ENCODE results near the gene PYDC1.
A peak's percentile ranks its signal among the peaks of the same experiment; 100 is the strongest.

The PYDC1 gene

DNA sequence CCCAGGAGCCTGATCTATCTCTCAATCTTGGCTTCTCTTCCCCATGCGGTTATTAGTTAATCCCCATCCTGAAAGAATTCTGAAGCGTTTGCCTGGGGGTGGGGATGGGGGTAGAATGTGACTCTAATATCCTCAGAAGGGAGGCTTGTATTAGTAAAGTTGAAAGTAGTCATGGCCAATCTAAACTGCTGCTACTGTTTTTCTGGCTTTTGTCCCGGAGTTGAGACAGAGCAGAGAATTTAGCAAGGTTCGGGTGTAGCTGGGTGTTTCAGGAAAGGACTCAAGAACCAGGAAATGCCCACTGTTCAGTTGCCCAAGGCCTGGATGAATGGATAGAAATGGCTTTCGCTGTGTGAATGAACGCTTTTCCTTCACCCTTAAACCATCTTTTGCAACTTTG, 25.3 kb upstream of the PYDC1 start:
- Histone ChIP-seq H3K9ac (ENCODE audit: low read depth, low read length) (no peak overlapping the region), H3K9me3 (ENCODE audit: control insufficient read depth, insufficient read depth, low read length) (no peaks in the 10 kb centered on the region), H3K4me1 (ENCODE audit: insufficient read depth, low read length) (no peaks in the 10 kb centered on the region), H3K36me3 (ENCODE audit: insufficient read depth, low read length) (no peaks in the 10 kb centered on the region)

DNA sequence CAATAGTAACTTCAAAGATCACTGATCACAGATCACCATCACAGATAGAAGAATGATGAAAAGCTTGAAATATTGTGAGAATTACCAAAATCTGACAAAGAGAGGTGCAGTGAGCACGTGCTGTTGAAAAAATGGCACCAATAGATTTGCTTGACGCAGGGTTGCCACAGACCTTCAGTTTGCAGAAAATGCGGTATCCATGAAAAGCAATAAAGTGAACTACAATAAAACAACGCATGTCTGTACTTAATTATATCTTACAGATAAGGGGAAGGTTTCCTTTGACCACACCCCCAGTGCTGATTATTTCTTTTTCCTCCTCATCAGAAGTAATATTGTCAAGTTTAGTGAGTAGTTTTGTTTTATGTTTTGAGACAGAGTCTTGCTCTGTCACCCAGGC, 21.1 kb upstream of the PYDC1 start:
- Histone ChIP-seq H3K4me1 (ENCODE audit: insufficient read depth, low read length) (no peaks in the 10 kb centered on the region), H3K9ac (ENCODE audit: low read depth, low read length) (no peak overlapping the region), H3K9me3 (ENCODE audit: control insufficient read depth, insufficient read depth, low read length) (peaks cover 4% of the 10 kb centered on the region; the same call in 1 of the 2 replicates), H3K36me3 (ENCODE audit: insufficient read depth, low read length) (no peaks in the 10 kb centered on the region)

DNA sequence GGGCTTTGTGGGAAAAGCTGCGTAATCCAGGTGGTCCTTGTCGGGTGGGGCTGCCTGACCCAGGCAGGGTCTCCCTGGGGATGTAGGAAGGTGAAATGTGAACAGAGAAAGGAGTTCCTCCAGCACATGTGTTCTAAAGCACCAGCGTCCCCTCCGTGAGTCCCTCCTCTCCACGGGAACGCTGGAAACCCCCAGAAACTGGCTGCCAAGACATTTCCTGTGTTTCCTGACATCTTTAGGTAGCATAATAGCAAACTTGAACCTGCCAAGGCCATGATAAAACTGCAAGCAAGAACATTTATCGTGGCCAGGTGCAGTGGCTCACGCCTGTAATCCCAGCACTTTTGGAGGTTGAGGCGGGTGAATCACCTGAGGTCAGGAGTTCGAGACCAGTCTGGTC, 12.6 kb upstream of the PYDC1 start:
- no peaks in the 10 kb centered on the region for H3K36me3 ChIP-seq (ENCODE audit: insufficient read depth, low read length)
- H3K9me3 ChIP-seq (ENCODE audit: control insufficient read depth, insufficient read depth, low read length): no peaks in the 10 kb centered on the region
- no peak overlapping the region for H3K9ac ChIP-seq (ENCODE audit: low read depth, low read length)
- peaks cover 4% of the 10 kb centered on the region; the same call in 1 of the 2 replicates for H3K4me1 ChIP-seq (ENCODE audit: insufficient read depth, low read length)

GRCh38 chr16:31228206-31228605, 11.3 kb upstream of the PYDC1 start:
- Histone ChIP-seq H3K4me1 (ENCODE audit: insufficient read depth, low read length) (peaks cover 4% of the 10 kb centered on the region; the same call in 1 of the 2 replicates), H3K36me3 (ENCODE audit: insufficient read depth, low read length) (no peaks in the 10 kb centered on the region), H3K9ac (ENCODE audit: low read depth, low read length) (no peak overlapping the region)

GRCh38 chr16:31225193-31225592, 8.3 kb upstream of the PYDC1 start:
- Histone ChIP-seq H3K4me1 (ENCODE audit: insufficient read depth, low read length) (peaks cover 4% of the 10 kb centered on the region; the same call in 1 of the 2 replicates), H3K36me3 (ENCODE audit: insufficient read depth, low read length) (no peaks in the 10 kb centered on the region), H3K9me3 (ENCODE audit: control insufficient read depth, insufficient read depth, low read length) (no peaks in the 10 kb centered on the region), H3K9ac (ENCODE audit: low read depth, low read length) (no peak overlapping the region)

More at GRCh38 chr16:31228206-31228605, 11.3 kb upstream of the PYDC1 start:
- H3K9me3 ChIP-seq (ENCODE audit: control insufficient read depth, insufficient read depth, low read length): no peaks in the 10 kb centered on the region

GRCh38 chr16:31224092-31224955, 7.4 kb upstream of the PYDC1 start:
- no peaks in the 10 kb centered on the region for H3K9me3 ChIP-seq (ENCODE audit: control insufficient read depth, insufficient read depth, low read length)
- H3K36me3 ChIP-seq (ENCODE audit: insufficient read depth, low read length): no peaks in the 10 kb centered on the region

DNA sequence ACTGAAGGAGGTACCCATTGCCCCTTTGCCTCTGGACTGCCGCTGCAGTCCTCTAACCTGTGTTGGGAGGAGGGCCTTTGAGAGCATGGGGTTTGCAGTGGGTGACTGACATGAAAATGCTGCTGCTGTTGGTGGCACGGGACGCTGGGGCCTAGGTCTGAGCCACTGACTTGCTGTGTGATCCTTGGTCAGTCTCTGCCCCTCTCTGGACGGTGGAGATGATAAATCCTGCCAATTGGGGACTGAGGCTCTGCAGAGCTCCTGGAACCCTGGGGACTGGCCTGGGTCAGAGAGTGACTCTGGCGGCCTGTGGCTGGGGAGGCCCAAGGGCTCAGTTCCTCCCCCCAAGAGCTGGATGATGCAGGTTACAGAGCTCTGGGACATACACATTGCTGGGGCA, 6.1 kb upstream of the PYDC1 start:
- no peaks in the 10 kb centered on the region for H3K9me3 ChIP-seq (ENCODE audit: control insufficient read depth, insufficient read depth, low read length)
- no peaks in the 10 kb centered on the region for H3K36me3 ChIP-seq (ENCODE audit: insufficient read depth, low read length)
- H3K9ac ChIP-seq (ENCODE audit: low read depth, low read length): no peak overlapping the region
- H3K4me1 ChIP-seq (ENCODE audit: insufficient read depth, low read length): no peaks in the 10 kb centered on the region

More at GRCh38 chr16:31224092-31224955, 7.4 kb upstream of the PYDC1 start:
- H3K4me1 ChIP-seq (ENCODE audit: insufficient read depth, low read length): peaks cover 4% of the 10 kb centered on the region; the same call in 1 of the 2 replicates
- no peak overlapping the region for H3K9ac ChIP-seq (ENCODE audit: low read depth, low read length)

DNA sequence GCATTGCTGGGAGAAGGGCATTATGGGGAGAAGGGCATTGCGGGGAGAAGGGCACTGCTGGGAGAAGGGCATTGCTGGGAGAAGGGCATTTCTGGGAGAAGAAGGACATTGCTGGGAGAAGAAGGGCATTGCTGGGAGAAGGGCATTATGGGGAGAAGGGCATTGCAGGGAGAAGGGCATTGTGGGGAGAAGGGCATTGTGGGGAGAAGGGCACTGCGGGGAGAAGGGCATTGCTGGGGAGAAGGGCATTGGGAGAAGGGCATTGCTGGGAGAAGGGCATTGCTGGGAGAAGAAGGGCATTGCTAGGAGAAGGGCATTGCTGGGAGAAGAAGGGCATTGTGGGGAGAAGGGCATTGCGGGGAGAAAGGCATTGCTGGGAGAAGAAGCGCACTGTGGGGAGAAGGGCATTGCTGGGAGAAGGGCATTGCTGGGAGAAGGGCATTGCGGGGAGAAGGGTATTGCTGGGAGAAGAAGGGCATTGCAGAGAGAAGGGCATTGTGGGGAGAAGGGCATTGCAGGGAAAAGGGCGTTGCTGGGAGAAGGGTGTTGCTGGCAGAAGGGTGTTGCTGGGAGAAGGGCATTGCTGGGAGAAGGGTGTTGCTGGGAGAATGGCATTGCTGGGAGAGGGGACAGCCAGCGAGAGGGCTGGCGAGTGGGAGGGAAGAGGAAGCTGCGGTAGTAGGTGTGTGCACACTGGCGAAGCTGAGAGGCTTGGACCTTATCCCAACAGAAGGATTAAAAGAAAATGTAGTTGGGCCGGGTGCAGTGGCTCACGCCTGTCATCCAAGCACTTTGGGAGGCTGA, 4.6 kb upstream of the PYDC1 start:
- H3K9me3 ChIP-seq (ENCODE audit: control insufficient read depth, insufficient read depth, low read length): no peaks in the 10 kb centered on the region
- H3K36me3 ChIP-seq (ENCODE audit: insufficient read depth, low read length): no peaks in the 10 kb centered on the region
- H3K9ac ChIP-seq (ENCODE audit: low read depth, low read length): no peak overlapping the region
- no peaks in the 10 kb centered on the region for H3K4me1 ChIP-seq (ENCODE audit: insufficient read depth, low read length)

GRCh38 chr16:31219154-31219741, 2.3 kb upstream of the PYDC1 start:
- H3K36me3 ChIP-seq (ENCODE audit: insufficient read depth, low read length): no peaks in the 10 kb centered on the region
- H3K4me1 ChIP-seq (ENCODE audit: insufficient read depth, low read length): peaks cover 1% of the 10 kb centered on the region; the same call in 1 of the 2 replicates
- H3K9me3 ChIP-seq (ENCODE audit: control insufficient read depth, insufficient read depth, low read length): no peaks in the 10 kb centered on the region
- H3K9ac ChIP-seq (ENCODE audit: low read depth, low read length): no peak overlapping the region

DNA sequence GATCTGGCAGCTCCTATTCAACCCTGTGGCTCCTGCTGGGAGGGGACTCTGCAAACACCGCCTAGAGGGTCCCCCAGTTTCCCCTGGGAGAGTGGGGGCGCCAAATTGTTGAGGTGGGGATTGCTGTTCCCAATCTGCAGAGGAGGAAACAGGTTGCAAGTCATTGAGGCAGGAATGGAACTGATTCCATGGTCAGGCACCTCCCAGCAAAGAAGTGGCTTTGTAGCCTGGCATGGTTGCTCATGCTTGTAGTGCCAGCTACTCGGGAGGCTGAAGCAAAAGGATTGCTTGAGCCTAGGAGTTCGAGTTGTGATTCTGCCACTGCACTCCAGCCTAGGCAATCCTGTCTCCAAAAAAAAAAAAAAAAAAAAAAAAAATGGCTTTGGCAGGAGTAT, 198 bp upstream of the PYDC1 start:
- no peaks in the 10 kb centered on the region for H3K36me3 ChIP-seq (ENCODE audit: insufficient read depth, low read length)
- H3K4me1 ChIP-seq (ENCODE audit: insufficient read depth, low read length): peaks cover 5% of the 10 kb centered on the region; the same call in 1 of the 2 replicates
- peak overlapping the region; percentile 38; the same call in 1 of the 2 replicates for H3K9ac ChIP-seq (ENCODE audit: low read depth, low read length)
- no peaks in the 10 kb centered on the region for H3K9me3 ChIP-seq (ENCODE audit: control insufficient read depth, insufficient read depth, low read length)

GRCh38 chr16:31215287-31216162, 1.4 kb downstream of the PYDC1 start:
- H3K9ac ChIP-seq (ENCODE audit: low read depth, low read length): peak overlapping the region; percentile 49; the same call in 1 of the 2 replicates
- peaks cover 5% of the 10 kb centered on the region; the same call in 1 of the 2 replicates for H3K4me1 ChIP-seq (ENCODE audit: insufficient read depth, low read length)
- H3K36me3 ChIP-seq (ENCODE audit: insufficient read depth, low read length): no peaks in the 10 kb centered on the region

GRCh38 chr16:31214708-31215286, 2.1 kb downstream of the PYDC1 start:
- Histone ChIP-seq H3K4me1 (ENCODE audit: insufficient read depth, low read length) (peaks cover 5% of the 10 kb centered on the region; the same call in 1 of the 2 replicates), H3K36me3 (ENCODE audit: insufficient read depth, low read length) (no peaks in the 10 kb centered on the region), H3K9ac (ENCODE audit: low read depth, low read length) (peak overlapping the region; percentile 49)

More at GRCh38 chr16:31215287-31216162, 1.4 kb downstream of the PYDC1 start:
- no peaks in the 10 kb centered on the region for H3K9me3 ChIP-seq (ENCODE audit: control insufficient read depth, insufficient read depth, low read length)

More at GRCh38 chr16:31214708-31215286, 2.1 kb downstream of the PYDC1 start:
- H3K9me3 ChIP-seq (ENCODE audit: control insufficient read depth, insufficient read depth, low read length): no peaks in the 10 kb centered on the region
